Heart left ventricle (tissue), 13 donors: ENCODE data around the gene RFT1.

Source experiments
- CTCF ChIP-seq, 12 donors: fragments of 200-600 bp; sonication (generic) in 4 of 12; IDR thresholded peaks; one replicate each; pipeline versions ENCODE4 v1.5.0 to v1.8.0; 2018 to 2022; ENCODE audit warnings: antibody characterized with exemption in 12 of 12, mild to moderate bottlenecking in 5 of 12
- POLR2A ChIP-seq, 2 donors: fragments of 450-650 bp; IDR thresholded peaks; one replicate each; pipeline ENCODE4 v1.6.1; 2017; ENCODE audit warnings: antibody characterized with exemption in 2 of 2, mild to moderate bottlenecking in 2 of 2, moderate library complexity in 2 of 2
- donor health status: ischemic (EF 13 %, LVEDD 7.1; RV severe dilation, severe dysfunction).
- donor health status: DM: no; HTN: yes; CAD: no.
- donor health status: DM: no; HTN: no; CAD: no.
- donor health status: ischemic (EF 25% LVEDD 6.9; RV normal size, moderate dysfunction).
- donor health status: ischemic (EF 25% LVEDD 5.7; RV mildly dilated, moderate dysfunction).
- donor health status: ischemic (EF 35%, LVEDD 5.7; RV mildly dilated, moderate dysfunction).
- donor health status: nonischemic (EF 11% LVEDD 7.7; RV severe dilation, severe dysfunction).
- donor health status: DM: yes; HTN: yes; CAD: no.
- donor health status: PGD.
- donor health status: ischemic (EF 29% LVEDD 5.4; RV normal size, mild dysfunction).
- donor health status: nonischemic (EF 23%, LVEDD 6.1; RV moderate dilation, normal function).

GRCh38 chr3:53154881-53155285 is 24.6 kb upstream of the RFT1 start:
- TF ChIP-seq CTCF (IDR thresholded peaks at IDR 0.05) (no peak), POLR2A (IDR thresholded peaks at IDR 0.05) (no peak)
